HG03565 (cell line): ENCODE measurements around the gene SPATA24.
"Not testable (repeated sequence)": the region's sequence is repeated elsewhere in the genome, so short reads cannot be mapped to it uniquely, and the experiment has no call there.

Experiments used
- ATAC-seq: cut with Tn5 transposase; IDR thresholded peaks from one replicate; pipeline ENCODE4 v1.9.1; 2021; ENCODE audit warnings: mild to moderate bottlenecking, moderate library complexity; ENCODE audit not compliant: unreplicated experiment

SPATA24 gene

GRCh38 chr5:139395844-139396640 is 7.8 kb downstream of the SPATA24 start:
- no peak for ATAC-seq

- ATAC-seq = no peak
These were observed 9.0 kb downstream of the SPATA24 start, which contains the start of gene PROB1 for GRCh38 chr5:139394654-139395566. Gene PROB1 (minus strand): TSS chr5:139395104. CDS start chr5:139395081, 23 bp downstream.

- no peak for ATAC-seq
These were observed 9.7 kb downstream of the SPATA24 start for GRCh38 chr5:139394123-139394653.

GRCh38 chr5:139393497-139394122 is 10.3 kb downstream of the SPATA24 start:
- no peak for ATAC-seq

- peak; percentile 29 for ATAC-seq
These were observed 11.0 kb downstream of the SPATA24 start for GRCh38 chr5:139392678-139393496.

GRCh38 chr5:139392324-139392677 is 11.6 kb downstream of the SPATA24 start:
- ATAC-seq = no peak

- ATAC-seq = no peak
These were observed 12.1 kb downstream of the SPATA24 start for GRCh38 chr5:139391570-139392323.

- no peak for ATAC-seq
These were observed 13.0 kb downstream of the SPATA24 start for GRCh38 chr5:139390639-139391569.

GRCh38 chr5:139389701-139390638 is 13.9 kb downstream of the SPATA24 start, which contains the start of gene MZB1:
Gene MZB1 (minus strand): TSS chr5:139389913. CDS start chr5:139389856, 57 bp downstream.
- peak; percentile 37 for ATAC-seq

GRCh38 chr5:139388198-139388821 is 15.6 kb downstream of the SPATA24 start:
- no peak for ATAC-seq

- ATAC-seq = no peak
These were observed 16.2 kb downstream of the SPATA24 start for GRCh38 chr5:139387611-139388197.

GRCh38 chr5:139386956-139387355 is 16.9 kb downstream of the SPATA24 start:
- not testable (repeated sequence) for ATAC-seq

- no peak for ATAC-seq
These were observed 17.8 kb downstream of the SPATA24 start for GRCh38 chr5:139386050-139386438.

GRCh38 chr5:139385061-139386049 is 18.5 kb downstream of the SPATA24 start:
- ATAC-seq = no peak

- ATAC-seq = no peak
These were observed 19.3 kb downstream of the SPATA24 start for GRCh38 chr5:139384591-139385051.
